ENCODE measurements around the gene UBE2G1. TPM values are rescaled to one million over a fixed set of nuclear protein-coding genes. Genes with fewer than 3 reads are reported as not detected.
"Not testable (repeated sequence)": the region's sequence is repeated elsewhere in the genome, so short reads cannot be mapped to it uniquely, and the experiment has no call there.

Gene UBE2G1
- total RNA-seq, 4 donors from 2014 or later = 50.9 to 77.5 (median 67.9) TPM

DNA sequence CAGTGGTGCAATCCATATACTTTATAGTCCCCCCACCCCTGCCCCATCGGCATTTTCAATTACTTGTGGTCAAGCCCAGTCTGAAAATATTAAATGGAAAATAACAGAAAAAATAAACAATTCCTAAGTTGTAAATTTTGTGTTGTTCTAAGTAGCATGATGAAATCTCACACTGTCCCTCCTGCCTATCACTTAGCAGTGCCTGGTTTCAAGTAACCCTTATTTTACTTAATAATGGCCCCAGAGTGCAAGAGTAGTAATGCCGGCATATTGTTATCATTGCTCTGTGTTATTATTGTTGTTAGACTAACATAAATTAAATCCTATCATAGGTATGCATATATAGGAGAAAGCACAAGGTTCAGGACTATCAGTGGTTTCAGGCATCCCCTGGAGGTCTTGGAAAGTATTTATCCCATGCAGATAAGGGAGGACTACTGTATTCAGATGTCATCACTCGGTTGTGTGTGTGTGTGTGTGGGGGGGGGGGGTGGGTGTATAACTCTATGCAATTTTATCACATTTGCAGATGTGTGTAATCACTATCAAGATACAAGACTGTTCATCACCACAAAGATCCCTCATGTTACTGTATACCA, 9.3 kb downstream of the UBE2G1 start:
- H3K9me3 ChIP-seq = no peaks in the 10 kb centered on the region
- no peaks in the 10 kb centered on the region for H3K27me3 ChIP-seq
- H3K4me3 ChIP-seq = no peak overlapping the region
- no peak for ATAC-seq
- 62 to 74% methylated on average over 3 of the region's 3 CpGs for WGBS, 2 donors (ENCODE audit: low coverage in 1 of 2)
- H3K27ac ChIP-seq = no peak overlapping the region
- peaks cover 0 to 94% (median 0%) of the 10 kb centered on the region in 3 donors for H3K4me1 ChIP-seq
- TF ChIP-seq CTCF (IDR thresholded peaks at IDR 0.05) = no peak
- TF ChIP-seq POLR2AphosphoS5 (IDR thresholded peaks at IDR 0.05) = no peak
- TF ChIP-seq EP300 (IDR thresholded peaks at IDR 0.05) = no peak
- no peak for TF ChIP-seq POLR2A (IDR thresholded peaks at IDR 0.05)
- H3K36me3 ChIP-seq = no peaks in the 10 kb centered on the region

DNA sequence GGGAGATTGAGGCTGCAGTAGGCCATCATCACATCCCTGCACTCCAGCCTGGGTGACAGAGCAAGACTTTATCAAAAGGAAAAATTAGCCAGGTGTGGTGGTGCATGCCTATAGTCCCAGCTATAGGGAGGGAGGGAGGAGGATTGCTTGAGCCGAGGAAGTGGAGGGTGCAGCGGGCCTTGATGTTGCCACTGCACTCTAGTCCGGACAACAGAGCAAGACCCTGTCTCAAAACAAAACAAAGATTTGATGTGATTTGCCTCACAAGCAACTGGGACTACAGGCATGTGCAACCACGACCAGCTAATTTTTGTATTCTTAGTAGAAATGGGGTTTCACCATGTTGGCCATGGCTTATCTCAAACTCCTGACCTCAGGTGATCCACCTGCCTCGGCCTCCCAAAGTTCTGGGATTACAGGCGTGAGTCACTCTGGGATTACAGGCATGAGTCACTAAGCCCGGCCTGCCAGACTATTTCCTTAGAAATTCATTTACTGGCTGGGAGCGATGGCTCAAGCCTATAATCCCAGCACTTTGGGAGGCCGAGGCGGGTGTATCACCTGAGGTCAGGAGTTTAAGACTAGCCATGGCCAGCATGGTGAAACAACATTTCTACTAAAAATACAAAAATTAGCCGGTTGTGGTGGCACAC, 11.5 kb downstream of the UBE2G1 start:
- TF ChIP-seq EP300 (IDR thresholded peaks at IDR 0.05) (no peak), POLR2A (IDR thresholded peaks at IDR 0.05) (no peak), POLR2AphosphoS5 (IDR thresholded peaks at IDR 0.05) (no peak), CTCF (IDR thresholded peaks at IDR 0.05) (no peak)
- no peaks in the 10 kb centered on the region for H3K9me3 ChIP-seq
- no peak overlapping the region for H3K27ac ChIP-seq
- no peaks in the 10 kb centered on the region for H3K27me3 ChIP-seq
- no peaks in the 10 kb centered on the region for H3K36me3 ChIP-seq
- 54 to 73% methylated on average over 3 to 4 of the region's 11 CpGs for WGBS, 2 donors (ENCODE audit: low coverage in 1 of 2)
- no peak overlapping the region for H3K4me3 ChIP-seq
- no peak for ATAC-seq
- peaks cover 0 to 94% (median 0%) of the 10 kb centered on the region in 3 donors for H3K4me1 ChIP-seq

- Histone ChIP-seq H3K27ac (no peak overlapping the region), H3K4me3 (no peak overlapping the region), H3K36me3 (no peaks in the 10 kb centered on the region), H3K9me3 (no peaks in the 10 kb centered on the region), H3K27me3 (no peaks in the 10 kb centered on the region), H3K4me1 (peaks cover 0 to 94% (median 0%) of the 10 kb centered on the region in 3 donors)
- ATAC-seq = no peak
- WGBS, 2 donors (ENCODE audit: low coverage in 1 of 2) = 57 to 61% methylated on average over 1 to 2 of the region's 2 CpGs
- TF ChIP-seq POLR2AphosphoS5 (IDR thresholded peaks at IDR 0.05) = no peak
- no peak for TF ChIP-seq CTCF (IDR thresholded peaks at IDR 0.05)
- TF ChIP-seq POLR2A (IDR thresholded peaks at IDR 0.05) = no peak
- TF ChIP-seq EP300 (IDR thresholded peaks at IDR 0.05) = no peak
Measured at GRCh38 chr17:4354206-4354605, 12.3 kb downstream of the UBE2G1 start.

DNA sequence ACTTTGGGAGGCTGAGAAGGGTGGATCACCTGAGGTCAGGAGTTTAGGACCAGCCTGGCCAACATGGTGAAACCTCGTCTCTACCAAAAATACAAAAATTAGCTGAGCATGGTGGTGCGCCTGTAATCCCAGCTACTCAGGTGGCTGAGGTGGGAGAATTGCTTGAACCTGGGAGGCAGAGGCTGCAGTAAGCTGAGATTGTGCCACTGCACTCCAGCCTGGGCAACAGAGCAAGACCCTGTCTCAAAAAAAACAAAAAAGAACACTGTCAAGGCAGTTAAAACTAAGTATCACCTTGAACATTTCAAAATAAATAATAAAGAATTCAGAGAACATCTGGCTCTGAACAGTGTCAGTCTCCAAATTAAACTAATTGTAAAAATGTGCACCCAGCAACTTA, 16.3 kb downstream of the UBE2G1 start:
- H3K9me3 ChIP-seq, H3K27me3 ChIP-seq, H3K36me3 ChIP-seq, H3K4me3 ChIP-seq, H3K27ac ChIP-seq, ATAC-seq: not testable (repeated sequence)
- WGBS, 2 donors (ENCODE audit: low coverage in 1 of 2) = 71 to 94% methylated on average over 1 to 2 of the region's 2 CpGs
- H3K4me1 ChIP-seq = peaks cover 0 to 78% (median 3%) of the 10 kb centered on the region in 3 donors

- TF ChIP-seq POLR2AphosphoS5 (IDR thresholded peaks at IDR 0.05) (no peak), POLR2A (IDR thresholded peaks at IDR 0.05) (no peak), CTCF (IDR thresholded peaks at IDR 0.05) (no peak), EP300 (IDR thresholded peaks at IDR 0.05) (no peak)
- peaks cover 0 to 78% (median 15%) of the 10 kb centered on the region in 3 donors for H3K4me1 ChIP-seq
- no peak for ATAC-seq
- no peak overlapping the region for H3K4me3 ChIP-seq
- H3K36me3 ChIP-seq = no peaks in the 10 kb centered on the region
- H3K27ac ChIP-seq = no peak overlapping the region
- 60 to 92% methylated on average over 2 of the region's 2 CpGs for WGBS, 2 donors (ENCODE audit: low coverage in 1 of 2)
- H3K9me3 ChIP-seq = no peaks in the 10 kb centered on the region
- H3K27me3 ChIP-seq = no peaks in the 10 kb centered on the region
Measured at GRCh38 chr17:4345581-4346252, 20.8 kb downstream of the UBE2G1 start.
